Measurements from ENCODE around the gene PSD2. TPM values are rescaled to one million over a fixed set of nuclear protein-coding genes. Genes with fewer than 3 reads are reported as not detected.
A peak's percentile ranks its signal among the peaks of the same experiment; 100 is the strongest.

The PSD2 gene
- total RNA-seq, 1 experiment from 2014 or later: 0.05 TPM

DNA sequence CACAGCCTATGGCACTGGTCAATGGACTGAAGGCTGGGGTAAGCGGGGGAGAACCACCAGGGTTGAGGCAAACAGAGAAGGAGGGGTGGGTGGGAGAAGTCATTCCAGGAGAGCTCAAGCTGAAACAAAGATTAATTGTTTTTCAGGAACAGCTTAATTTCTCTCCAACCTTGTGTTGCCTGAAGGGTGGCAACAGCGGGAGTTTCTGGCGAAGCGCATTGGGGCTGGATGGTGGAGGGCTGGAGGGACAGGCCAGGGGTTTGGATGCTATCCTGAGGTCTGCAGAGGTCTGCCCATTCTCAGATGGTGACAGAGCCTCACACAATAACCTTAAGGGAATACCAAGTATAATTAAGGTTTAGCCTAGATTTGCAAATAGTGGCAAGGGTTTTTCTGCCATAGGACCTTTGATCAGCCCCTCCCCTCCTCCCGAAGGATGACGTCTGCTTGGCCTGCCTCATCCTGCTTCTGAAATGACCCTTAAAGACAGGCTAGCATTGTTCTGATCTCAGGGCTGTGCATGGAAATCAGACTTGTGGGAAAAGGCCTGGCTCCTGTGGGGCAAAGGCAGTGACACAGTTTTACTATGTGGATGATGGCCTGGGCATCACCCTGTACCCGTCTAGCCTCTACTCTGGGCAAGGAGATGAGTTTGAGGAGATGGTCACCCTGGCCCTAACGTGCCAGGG lies 32.7 kb downstream of the PSD2 start:
- intact Hi-C loops (cut with micrococcal nuclease; ENCODE audit: unreplicated experiment): no loop called here
- CTCF ChIA-PET: no interaction called here
- H3K4me3 ChIP-seq (ENCODE audit: low read depth in 2 of 2, low read length in 2 of 2): no peak overlapping the region
- no peak overlapping the region for H3K27ac ChIP-seq (ENCODE audit: low read length)
- ATAC-seq: 0 out of 2 replicates have a peak, but pooled peaks have one; percentile 38
- no peak for TF ChIP-seq SIN3A (IDR thresholded peaks at IDR 0.05; ENCODE audit: borderline replicate concordance, insufficient read depth, low read depth, low read length)
- no peak for TF ChIP-seq POLR2AphosphoS5 (IDR thresholded peaks at IDR 0.05; ENCODE audit: low read depth, low read length)
- TF ChIP-seq, protein P1, sequence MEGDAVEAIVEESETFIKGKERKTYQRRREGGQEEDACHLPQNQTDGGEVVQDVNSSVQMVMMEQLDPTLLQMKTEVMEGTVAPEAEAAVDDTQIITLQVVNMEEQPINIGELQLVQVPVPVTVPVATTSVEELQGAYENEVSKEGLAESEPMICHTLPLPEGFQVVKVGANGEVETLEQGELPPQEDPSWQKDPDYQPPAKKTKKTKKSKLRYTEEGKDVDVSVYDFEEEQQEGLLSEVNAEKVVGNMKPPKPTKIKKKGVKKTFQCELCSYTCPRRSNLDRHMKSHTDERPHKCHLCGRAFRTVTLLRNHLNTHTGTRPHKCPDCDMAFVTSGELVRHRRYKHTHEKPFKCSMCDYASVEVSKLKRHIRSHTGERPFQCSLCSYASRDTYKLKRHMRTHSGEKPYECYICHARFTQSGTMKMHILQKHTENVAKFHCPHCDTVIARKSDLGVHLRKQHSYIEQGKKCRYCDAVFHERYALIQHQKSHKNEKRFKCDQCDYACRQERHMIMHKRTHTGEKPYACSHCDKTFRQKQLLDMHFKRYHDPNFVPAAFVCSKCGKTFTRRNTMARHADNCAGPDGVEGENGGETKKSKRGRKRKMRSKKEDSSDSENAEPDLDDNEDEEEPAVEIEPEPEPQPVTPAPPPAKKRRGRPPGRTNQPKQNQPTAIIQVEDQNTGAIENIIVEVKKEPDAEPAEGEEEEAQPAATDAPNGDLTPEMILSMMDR (IDR thresholded peaks at IDR 0.05): no peak
- TF ChIP-seq TCF7L2 (IDR thresholded peaks at IDR 0.05; ENCODE audit: low read depth, low read length): no peak
- no peak for DNase-seq (ENCODE audit: low read depth, low spot score)
- POLR2A ChIA-PET: no interaction called here
- no peaks in the 10 kb centered on the region for H3K9me3 ChIP-seq (ENCODE audit: control insufficient read depth, insufficient read depth, low read depth, low read length)
- H3K27me3 ChIP-seq (ENCODE audit: control insufficient read depth, insufficient read depth, low read length): peaks cover 21% of the 10 kb centered on the region
- no peaks in the 10 kb centered on the region for H3K36me3 ChIP-seq (ENCODE audit: control insufficient read depth, insufficient read depth, low read length)
- no TSS peak for BruUV-seq (replicated peaks)
- no peaks in the 10 kb centered on the region for H3K4me1 ChIP-seq (ENCODE audit: control insufficient read depth, insufficient read depth, low read length)
- in situ Hi-C loops (cut with HindIII; ENCODE audit: low pct_unique_long_range_greater_than_20kb, low sequenced_read_pairs): no loop called here

DNA sequence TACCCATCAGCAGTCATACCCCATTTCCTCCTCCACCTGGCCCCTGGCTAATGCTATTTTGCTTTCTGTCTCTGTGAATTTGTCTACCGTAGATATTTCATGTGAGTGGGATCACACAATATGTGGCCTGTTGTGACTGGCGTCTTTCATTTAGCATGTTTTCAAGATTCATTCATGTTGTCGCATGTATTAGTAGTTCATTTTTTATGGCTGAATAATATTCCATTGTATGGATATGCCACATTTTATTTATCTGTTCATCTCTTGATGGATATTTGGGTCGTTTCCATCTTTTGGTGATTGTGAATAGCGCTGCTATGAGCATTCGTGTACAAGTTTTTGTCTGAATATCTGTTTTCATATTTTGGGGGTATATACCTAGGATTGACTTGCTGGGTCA lies 33.9 kb downstream of the PSD2 start:
- CTCF ChIA-PET: no interaction called here

More for the DNA sequence above, 33.9 kb downstream of the PSD2 start:
- H3K9me3 ChIP-seq (ENCODE audit: control insufficient read depth, insufficient read depth, low read depth, low read length): no peaks in the 10 kb centered on the region
- intact Hi-C loops (cut with micrococcal nuclease; ENCODE audit: unreplicated experiment) (no loop called here), in situ Hi-C loops (cut with HindIII; ENCODE audit: low pct_unique_long_range_greater_than_20kb, low sequenced_read_pairs) (no loop called here)
- no peak overlapping the region for H3K27ac ChIP-seq (ENCODE audit: low read length)
- ATAC-seq: no peak
- no peak overlapping the region for H3K4me3 ChIP-seq (ENCODE audit: low read depth in 2 of 2, low read length in 2 of 2)
- no peaks in the 10 kb centered on the region for H3K4me1 ChIP-seq (ENCODE audit: control insufficient read depth, insufficient read depth, low read length)
- POLR2A ChIA-PET: interaction anchor here (0.8 kb wide), 1 partner anchor 117 kb away, joined by 3 read pairs; no protein-coding TSS in a partner anchor
- H3K36me3 ChIP-seq (ENCODE audit: control insufficient read depth, insufficient read depth, low read length): no peaks in the 10 kb centered on the region
- TF ChIP-seq TCF7L2 (IDR thresholded peaks at IDR 0.05; ENCODE audit: low read depth, low read length) (no peak), SIN3A (IDR thresholded peaks at IDR 0.05; ENCODE audit: borderline replicate concordance, insufficient read depth, low read depth, low read length) (no peak), POLR2AphosphoS5 (IDR thresholded peaks at IDR 0.05; ENCODE audit: low read depth, low read length) (no peak)
- TF ChIP-seq, protein P1 (IDR thresholded peaks at IDR 0.05): no peak
- TF ChIP-seq, protein P2, sequence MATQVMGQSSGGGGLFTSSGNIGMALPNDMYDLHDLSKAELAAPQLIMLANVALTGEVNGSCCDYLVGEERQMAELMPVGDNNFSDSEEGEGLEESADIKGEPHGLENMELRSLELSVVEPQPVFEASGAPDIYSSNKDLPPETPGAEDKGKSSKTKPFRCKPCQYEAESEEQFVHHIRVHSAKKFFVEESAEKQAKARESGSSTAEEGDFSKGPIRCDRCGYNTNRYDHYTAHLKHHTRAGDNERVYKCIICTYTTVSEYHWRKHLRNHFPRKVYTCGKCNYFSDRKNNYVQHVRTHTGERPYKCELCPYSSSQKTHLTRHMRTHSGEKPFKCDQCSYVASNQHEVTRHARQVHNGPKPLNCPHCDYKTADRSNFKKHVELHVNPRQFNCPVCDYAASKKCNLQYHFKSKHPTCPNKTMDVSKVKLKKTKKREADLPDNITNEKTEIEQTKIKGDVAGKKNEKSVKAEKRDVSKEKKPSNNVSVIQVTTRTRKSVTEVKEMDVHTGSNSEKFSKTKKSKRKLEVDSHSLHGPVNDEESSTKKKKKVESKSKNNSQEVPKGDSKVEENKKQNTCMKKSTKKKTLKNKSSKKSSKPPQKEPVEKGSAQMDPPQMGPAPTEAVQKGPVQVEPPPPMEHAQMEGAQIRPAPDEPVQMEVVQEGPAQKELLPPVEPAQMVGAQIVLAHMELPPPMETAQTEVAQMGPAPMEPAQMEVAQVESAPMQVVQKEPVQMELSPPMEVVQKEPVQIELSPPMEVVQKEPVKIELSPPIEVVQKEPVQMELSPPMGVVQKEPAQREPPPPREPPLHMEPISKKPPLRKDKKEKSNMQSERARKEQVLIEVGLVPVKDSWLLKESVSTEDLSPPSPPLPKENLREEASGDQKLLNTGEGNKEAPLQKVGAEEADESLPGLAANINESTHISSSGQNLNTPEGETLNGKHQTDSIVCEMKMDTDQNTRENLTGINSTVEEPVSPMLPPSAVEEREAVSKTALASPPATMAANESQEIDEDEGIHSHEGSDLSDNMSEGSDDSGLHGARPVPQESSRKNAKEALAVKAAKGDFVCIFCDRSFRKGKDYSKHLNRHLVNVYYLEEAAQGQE (IDR thresholded peaks at IDR 0.05; ENCODE audit: insufficient read depth in 1 of 2, low read depth in 2 of 2, low read length in 1 of 2): no peak
- H3K27me3 ChIP-seq (ENCODE audit: control insufficient read depth, insufficient read depth, low read length): peaks cover 23% of the 10 kb centered on the region
- DNase-seq (ENCODE audit: low read depth, low spot score): no peak
- no TSS peak for BruUV-seq (replicated peaks)
